ENCODE data around the gene ZNF662. TPM values are rescaled to one million over a fixed set of nuclear protein-coding genes. Genes with fewer than 3 reads are reported as not detected.
"Not testable (repeated sequence)": the region's sequence is repeated elsewhere in the genome, so short reads cannot be mapped to it uniquely, and the experiment has no call there.

Gene ZNF662
- 3.0 TPM for total RNA-seq

DNA sequence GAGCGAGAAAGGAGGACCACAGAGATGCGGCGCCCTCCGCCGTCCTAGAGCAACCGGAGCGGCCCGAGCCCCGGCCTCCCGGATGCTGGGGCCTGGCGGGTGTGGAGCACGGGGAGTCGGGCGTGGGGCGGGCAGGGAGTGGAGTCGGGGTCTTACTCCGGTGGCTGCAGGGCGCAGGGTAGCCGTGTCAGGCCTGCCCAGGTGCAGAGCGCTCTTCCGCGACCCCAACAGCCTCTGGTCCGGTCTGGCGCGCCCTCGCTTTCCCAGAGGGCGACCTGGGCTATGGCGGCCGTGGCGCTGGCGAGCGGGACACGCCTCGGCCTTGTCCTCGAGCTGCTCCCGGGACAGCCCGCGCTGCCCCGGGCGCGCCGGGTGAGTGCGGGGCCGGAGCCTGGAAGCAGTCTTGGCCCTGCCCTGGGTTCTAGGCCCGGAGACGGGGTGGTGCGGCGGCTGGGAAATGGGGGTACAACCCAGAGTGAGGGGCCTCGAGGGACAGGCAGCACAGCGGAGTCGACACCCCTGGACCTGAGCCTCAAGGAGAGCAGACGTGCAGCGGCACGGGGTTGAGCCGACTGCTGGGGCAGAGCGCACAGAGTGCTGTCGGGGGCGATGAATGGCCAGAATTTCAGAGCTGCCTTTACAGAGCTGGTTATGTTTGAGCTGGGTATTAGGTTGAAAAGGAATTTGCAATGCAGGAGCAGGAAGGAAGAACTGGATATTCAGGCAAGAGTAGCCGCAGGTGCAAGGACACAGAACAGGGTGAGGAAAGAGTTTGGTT is at the start of gene ZNF662:
TSS of gene ZNF662 (plus strand) at position 73 of the 778 bp plus-strand sequence. CDS start 1,973 bp downstream, outside the sequence.
- ATAC-seq (peak; percentile 91), DNase-seq (ENCODE audit: low spot score) (peak; percentile 58)

DNA sequence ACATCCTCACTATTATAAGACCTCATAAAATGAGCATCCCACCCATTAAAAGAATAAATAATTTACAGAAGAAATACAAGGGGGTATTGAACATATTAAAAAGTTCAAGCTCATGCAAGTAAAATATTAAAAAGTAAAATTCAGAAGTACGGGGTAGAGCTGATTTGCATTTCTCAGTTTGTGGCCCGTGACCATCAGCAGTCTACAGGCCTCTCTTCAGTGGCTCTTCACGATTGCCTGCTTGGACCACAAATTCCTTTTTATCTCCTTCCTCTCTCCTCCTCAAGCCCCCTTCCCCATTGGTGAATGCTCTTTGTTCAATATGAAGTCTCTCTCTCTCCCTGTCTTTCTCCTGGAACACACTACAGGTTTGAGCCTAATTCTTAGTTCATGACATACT is 49.4 kb upstream of the ZNF662 start:
- ATAC-seq = no peak
- peak; percentile 6 for DNase-seq (ENCODE audit: low spot score)

DNA sequence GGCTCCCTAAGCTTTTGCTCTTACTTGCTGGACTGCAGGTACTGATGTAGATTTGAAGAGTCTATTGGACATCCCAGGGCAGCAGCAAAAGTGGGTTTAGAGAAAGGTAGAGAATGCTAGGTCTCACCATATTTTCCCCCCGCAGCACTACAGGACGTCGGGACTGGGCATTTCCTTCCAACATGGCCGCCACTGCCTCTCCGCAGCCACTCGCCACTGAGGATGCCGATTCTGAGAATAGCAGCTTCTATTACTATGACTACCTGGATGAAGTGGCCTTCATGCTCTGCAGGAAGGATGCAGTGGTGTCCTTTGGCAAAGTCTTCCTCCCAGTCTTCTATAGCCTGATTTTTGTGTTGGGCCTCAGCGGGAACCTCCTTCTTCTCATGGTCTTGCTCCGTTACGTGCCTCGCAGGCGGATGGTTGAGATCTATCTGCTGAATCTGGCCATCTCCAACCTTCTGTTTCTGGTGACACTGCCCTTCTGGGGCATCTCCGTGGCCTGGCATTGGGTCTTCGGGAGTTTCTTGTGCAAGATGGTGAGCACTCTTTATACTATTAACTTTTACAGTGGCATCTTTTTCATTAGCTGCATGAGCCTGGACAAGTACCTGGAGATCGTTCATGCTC is 41.5 kb upstream of the ZNF662 start:
- ATAC-seq (no peak), DNase-seq (ENCODE audit: low spot score) (no peak)

DNA sequence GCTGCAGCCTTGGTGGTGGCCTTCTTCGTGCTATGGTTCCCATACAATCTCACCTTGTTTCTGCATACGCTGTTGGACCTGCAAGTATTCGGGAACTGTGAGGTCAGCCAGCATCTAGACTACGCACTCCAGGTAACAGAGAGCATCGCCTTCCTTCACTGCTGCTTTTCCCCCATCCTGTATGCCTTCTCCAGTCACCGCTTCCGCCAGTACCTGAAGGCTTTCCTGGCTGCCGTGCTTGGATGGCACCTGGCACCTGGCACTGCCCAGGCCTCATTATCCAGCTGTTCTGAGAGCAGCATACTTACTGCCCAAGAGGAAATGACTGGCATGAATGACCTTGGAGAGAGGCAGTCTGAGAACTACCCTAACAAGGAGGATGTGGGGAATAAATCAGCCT is 40.7 kb upstream of the ZNF662 start:
- ATAC-seq = no peak

DNA sequence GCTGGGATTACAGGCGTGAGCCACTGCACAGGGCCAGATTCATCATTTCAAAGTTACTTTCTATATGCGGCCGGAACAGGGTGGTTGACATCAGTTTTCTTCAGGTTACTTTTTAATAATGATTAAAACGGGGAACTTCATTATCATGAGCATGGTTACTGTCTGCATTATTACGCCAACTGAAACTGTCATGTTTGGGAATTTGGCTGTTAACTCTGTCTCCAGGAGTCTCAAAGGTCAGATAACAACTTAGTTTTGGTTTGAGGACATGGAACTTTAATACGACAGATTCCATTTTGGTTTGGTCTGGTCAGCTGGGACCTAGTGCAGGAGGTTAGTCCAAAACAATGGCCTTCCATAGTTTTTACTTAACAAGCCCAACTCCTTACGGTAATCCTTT is 38.8 kb upstream of the ZNF662 start:
- DNase-seq (ENCODE audit: low spot score) = no peak
- ATAC-seq = peak; percentile 17

More for the DNA sequence above, 40.7 kb upstream of the ZNF662 start:
- no peak for DNase-seq (ENCODE audit: low spot score)

DNA sequence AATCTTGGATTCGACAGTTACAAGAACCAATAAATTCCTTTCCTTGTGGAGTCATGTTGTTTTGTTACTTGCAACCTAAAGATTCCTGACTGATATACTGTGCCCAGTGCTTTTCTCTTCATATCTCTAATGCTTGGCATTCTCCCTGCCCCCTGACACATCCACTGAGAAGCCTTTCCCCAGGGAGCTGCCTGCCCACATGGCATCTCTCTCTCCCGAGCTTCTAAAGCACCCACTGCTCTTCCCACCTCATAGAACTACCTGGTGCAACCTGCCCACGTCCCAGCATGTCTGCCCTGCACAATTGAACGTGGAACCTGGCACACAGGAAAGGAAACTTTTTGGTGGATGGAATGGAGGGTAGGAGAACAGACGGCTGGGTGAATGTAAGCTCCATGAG is 37.1 kb upstream of the ZNF662 start:
- DNase-seq (ENCODE audit: low spot score) (no peak), ATAC-seq (no peak)

DNA sequence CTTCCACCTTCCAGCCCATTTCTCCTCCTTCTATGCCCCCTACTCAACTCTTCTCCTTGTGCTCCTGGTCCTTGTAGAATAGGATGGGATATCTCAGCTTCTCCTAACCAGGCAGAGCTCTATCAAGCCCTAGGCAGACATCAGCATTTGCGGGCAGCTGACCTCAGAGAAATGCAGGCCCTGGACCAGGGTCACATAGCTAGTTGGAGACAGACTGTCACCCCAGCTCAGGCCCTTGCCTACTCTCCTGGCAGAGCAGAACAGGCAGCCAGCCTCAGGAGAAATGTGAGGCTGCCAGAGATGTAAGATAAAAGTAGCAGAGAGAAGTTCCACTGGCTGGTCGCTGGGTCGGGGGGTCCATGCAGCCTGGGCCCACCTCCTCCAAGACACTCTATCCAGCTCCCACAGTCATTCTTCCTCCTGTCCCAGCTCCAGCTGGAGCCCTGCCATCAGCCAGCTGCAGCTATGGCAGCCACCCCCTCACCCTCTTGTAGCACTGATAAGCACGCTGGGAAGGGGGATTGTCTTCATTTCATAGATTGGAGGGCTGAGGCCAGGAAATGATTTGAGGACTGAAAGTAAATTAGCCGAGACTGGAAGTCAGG is 34.2 kb upstream of the ZNF662 start:
- DNase-seq (ENCODE audit: low spot score) (peak; percentile 71), ATAC-seq (peak; percentile 6)

DNA sequence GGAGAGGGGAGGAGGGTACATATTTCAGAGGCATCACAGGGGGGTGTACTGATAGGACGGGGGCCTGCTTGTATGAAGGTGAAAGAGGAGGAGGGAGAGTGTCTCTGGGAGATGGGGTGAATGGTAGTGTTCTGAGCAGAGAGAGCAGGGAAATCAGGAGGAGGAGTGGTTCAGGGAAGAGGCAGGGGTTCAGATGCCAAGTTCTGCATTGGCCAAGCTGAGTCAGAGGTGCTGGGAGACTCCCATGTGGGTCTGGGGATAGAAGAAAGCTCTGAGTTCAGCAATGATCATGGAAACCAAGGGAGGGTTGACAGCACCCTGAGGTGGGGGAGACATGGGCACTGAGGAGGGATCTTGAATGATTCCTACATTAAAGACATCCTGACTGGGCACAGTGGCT is 33.2 kb upstream of the ZNF662 start:
- no peak for DNase-seq (ENCODE audit: low spot score)
- peak; percentile 3 for ATAC-seq

DNA sequence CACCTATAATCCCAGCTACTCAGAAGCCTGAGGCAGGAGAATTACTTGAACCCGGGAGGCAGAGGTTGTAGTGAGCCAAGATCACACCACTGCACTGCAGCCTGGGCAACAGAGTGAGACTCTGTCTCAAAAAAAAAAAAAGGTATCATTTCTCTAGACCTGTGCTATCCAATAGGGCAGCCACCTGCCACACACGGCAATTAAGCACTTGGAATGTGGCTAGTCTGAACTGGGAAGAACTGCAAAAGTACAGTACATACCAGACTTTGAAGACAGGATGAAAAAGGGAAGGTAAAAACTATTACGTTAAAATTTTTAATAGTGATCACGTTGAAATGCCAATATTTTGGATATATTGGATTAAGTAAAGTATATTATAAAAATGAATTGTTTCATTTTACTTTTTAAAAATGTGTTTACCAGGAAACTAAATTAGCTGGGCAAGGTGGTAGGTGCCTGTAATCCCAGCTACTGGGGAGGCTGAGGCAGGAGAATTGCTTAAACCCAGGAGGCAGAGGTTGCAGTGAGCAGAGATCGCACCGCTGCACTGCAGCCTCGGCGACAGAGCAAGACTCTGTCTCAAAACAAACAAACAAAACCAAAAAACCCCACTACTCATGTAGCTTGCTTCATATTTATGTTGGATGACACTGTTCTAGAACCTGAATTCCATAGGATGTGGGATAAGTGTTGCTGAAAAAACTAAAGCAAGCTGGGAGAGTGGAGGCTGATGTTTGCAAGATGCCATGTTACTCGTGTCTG is 32.5 kb upstream of the ZNF662 start:
- DNase-seq (ENCODE audit: low spot score) (no peak), ATAC-seq (no peak)

DNA sequence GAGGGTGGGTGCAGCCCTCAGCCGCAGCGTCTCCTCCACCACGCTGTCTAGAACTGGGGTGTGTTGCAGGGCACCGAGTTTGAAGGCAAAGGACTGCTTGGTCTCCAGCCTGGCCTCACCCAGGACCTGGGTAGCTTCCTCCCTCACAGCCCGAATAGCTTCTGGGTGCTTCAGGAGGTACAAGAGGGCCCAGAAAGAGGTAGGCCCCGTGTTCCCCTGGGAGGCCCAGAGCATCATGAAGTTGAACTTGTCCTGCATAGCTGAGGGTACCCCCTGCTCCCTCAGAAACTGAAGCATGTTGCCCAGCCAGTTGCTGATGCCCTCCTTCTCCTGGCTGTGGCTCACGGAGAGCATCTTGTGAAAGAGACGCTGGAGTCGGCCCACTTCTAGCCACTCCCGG is 31.2 kb upstream of the ZNF662 start:
- no peak for DNase-seq (ENCODE audit: low spot score)
- ATAC-seq = peak; percentile 1

DNA sequence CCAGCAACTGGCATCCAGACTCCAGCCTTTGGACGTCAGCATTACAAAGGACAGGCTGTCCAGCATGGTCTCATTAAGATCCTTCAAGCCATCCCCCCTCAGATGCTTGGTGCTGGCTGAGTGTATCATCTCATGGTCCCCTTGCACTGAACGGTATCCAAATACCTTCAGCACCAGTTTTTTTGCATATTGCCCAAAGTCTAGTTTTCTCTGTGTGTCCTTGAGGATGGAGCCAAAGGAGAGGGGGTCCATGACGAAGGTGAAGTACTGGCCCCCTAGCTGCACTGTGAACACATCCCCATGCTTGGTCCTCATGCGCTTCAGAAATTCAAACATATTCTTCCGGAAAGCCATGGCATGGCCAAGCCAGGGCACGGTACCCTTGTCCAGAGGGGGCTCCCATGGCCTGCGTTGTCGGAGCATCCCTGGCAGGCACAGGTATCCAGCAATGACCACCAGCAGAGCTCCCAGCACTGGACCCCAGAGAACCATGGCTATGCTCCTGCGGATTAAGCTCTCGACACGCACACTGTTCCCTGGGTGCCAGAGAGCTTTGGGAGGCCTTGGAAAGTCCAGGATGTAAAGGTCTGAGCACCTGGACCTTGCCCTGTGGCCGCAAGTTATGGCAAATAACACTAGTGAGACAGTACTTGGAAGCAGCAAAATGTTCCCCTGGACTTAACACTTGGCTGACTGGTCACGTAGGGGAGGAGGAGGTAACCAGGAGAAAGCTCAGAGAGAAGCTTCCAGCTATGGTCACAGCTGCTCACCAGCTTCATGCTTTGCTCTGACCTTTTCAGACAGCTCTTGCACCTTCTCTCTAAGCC is 30.4 kb upstream of the ZNF662 start, which contains the start of gene CYP8B1:
TSS of gene CYP8B1 (minus strand) at position 555 of the 827 bp plus-strand sequence. CDS start at position 492, 63 bp downstream.
- ATAC-seq (peak; percentile 69), DNase-seq (ENCODE audit: low spot score) (peak; percentile 95)

DNA sequence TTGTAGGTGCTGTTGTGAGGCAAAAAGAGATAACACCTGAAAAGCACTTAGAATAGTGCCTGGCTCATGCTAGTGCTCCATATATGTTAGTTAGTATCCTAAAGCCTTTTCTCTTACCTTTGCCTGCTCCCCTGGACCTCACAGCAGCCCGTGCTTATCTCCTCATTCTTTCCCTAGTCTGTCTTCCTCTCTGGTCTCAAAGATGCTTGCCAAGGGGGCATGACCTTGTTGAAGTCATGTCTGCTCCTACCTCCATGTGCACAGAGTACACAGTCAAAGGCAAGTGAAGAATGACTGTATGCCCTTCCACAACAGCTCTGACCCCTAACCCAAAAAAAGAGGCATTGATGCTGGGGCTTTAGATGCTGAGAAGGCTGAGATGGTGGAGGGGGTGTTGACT is 29.5 kb upstream of the ZNF662 start:
- DNase-seq (ENCODE audit: low spot score) = no peak
- no peak for ATAC-seq

DNA sequence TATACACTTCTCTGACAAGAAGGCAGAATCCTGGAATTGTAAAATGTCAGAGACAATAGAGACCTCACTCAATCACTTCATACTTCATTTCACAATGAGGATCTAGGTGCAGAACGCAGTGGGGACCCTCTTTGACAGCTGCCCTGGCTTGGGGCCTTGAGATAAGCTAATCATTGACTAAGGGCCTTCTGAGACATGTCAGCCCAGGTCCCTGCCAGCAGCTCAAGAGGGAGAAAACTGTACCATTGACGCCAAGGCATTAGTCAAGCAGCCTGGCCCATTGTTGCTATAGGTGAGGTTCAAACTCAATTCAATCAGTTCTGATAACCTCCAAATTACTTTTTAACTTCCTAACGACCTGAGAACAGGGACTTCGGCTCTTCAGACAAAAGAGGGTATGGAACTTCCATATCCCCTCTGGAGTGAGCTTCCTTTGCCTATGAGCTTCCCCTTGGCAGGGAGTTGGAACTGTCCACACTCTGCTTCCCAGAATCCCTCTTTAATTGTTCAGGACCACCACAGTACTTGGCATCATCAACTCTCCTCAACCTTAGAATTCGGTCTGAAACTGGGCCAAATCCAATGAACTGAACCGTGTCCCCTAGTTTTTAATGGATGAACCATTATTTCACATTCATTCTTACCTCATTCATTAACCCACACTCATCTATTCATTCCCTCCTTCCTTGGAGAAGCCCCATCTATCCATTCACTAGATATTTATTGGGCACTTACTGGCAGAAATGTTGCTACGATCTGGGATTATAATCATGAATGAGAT is 28.8 kb upstream of the ZNF662 start:
- ATAC-seq (no peak), DNase-seq (ENCODE audit: low spot score) (no peak)

DNA sequence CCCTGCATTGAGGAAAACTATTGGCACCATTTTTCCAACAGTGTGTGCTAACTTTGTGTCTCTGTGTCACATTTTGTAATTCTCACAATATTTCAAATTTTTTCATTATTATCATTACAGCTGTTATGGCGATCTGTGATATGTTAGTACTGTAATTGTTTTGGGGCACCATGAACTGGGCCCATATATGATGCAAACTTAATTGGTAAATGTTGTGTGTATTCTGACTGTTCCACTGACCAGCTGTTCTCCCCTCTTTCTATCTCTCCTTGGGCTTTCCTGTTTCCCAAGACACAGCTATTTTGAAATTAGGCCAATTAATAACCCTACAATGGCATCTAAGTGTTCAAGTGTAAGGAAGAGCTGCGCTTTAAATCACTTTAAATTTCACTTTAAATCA is 28.1 kb upstream of the ZNF662 start:
- no peak for ATAC-seq

DNA sequence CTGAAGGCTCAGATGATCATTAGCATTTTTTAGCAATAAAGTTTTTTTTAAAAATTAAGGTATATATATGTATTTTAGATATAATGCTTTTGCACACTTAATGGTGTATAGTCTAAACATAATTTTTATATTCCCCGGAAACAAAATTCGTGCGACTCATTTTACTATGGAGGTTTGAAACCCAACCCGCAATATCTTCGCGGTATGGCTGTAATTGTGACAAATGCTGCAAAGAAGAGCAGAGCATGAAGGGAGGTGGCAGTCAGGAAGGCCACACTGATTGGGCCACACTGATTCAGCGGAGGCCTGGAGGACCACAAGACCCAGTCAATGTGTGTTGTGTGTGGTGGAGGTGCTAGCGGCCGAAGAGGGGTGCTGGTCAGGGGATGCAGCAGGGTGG is 25.8 kb upstream of the ZNF662 start:
- ATAC-seq = peak; percentile 2

More for the DNA sequence above, 28.1 kb upstream of the ZNF662 start:
- DNase-seq (ENCODE audit: low spot score) = no peak

DNA sequence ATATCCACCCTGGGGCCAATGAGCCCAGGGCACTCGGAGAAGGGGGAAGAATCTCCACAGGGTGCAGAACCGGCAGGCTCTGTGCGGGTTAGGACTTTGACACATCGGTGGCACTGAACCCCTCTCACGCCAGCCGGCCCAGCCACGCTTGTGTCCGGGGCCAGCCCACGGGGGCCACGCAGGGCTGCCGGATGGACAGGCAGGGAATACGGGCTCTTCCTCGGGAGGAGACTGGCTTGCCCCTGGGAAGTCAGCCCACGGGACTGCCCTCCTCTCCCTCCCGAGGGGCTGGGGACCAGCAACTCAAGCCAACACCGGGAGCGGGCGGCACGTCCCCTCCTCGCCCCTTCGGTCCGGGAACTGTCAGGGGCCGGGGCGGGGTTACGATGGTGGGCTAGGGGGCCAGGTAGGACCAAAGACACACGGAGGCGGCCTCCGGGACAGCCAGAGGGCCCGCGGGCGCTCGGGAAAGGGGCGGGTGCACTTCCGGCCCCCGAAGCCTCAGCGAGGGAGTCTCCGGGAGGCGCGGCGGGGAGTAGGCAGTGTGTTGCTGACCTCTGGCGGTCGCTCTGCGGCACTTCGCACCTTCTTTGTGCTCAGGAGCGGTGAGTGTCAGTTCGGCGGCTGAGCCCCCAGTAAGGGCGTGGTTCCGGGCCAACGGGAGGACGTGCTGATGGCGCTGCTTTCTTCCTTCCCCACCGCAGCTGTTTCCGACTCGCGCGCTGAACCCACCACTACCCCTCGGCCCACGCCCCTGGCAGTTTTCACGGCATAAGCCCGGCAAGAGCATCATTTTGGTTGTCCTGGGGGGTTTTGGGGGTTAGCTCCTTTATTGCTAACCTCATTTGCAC is 25.1 kb upstream of the ZNF662 start:
- DNase-seq (ENCODE audit: low spot score) (peak; percentile 85), ATAC-seq (peak; percentile 95)

More for the DNA sequence above, 25.8 kb upstream of the ZNF662 start:
- DNase-seq (ENCODE audit: low spot score) = no peak

DNA sequence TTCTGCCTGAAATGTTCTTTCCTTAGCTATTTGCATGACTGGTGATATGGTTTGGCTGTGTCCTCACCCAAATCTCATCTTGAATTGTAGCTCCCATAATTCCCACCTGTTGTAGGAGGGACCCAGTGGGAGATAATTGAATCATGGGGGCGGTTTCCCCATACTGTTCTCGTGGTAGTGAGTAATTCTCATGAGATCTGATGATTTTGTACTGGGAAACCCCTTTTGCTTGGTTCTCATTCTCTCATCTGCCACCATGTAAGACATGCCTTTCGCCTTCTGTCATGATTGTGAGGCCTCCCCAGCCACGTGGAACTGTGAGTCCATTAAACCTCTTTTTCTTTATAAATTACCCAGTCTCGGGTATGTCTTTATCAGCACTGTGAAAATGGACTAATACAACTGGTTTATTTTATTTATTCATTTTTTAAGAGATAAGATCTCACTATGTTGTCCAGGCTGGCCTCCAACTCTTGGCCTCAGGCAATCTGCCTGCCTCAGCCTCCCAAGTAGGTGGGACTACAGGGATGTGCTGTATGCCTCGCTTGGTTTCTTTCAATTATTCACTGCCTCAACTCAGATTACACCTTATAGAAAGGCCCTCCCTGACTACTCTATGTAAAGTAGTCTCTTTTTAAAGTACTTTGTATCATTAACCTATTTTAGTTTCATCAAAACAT is 22.6 kb upstream of the ZNF662 start:
- DNase-seq (ENCODE audit: low spot score); ATAC-seq: not testable (repeated sequence)

DNA sequence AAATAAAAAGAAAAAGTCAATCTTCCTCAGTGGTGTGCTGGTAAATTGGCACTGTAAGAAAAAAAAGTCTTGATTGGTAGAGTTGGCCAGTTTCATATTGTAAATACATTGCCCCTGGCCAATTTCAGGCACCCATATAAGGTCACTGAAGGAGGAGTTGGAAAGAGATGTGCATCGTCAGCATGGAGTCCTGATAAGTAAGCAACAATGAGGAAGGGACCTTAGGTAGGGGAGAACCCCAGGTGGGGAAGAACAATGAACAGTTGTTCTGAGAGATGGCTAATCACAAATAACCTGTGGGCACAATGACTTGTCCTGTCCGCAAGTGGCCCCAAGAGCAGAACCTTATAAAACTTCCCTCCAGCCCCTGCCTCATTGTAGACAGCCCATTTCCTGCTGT is 21.6 kb upstream of the ZNF662 start:
- DNase-seq (ENCODE audit: low spot score) (no peak), ATAC-seq (no peak)
